NCI-H1105 treated with DMSO at 0.1 percent for 48 hours (cell line): Measurements from ENCODE around the gene EDEM3.

Experiments
- DNase-seq: peaks from one replicate; lab custom pipeline; 2025; lab: John Stamatoyannopoulos, UW

The EDEM3 gene

GRCh38 chr1:184669391-184669790 lies 85.3 kb downstream of the EDEM3 start:
- DNase-seq, result no peak

DNA sequence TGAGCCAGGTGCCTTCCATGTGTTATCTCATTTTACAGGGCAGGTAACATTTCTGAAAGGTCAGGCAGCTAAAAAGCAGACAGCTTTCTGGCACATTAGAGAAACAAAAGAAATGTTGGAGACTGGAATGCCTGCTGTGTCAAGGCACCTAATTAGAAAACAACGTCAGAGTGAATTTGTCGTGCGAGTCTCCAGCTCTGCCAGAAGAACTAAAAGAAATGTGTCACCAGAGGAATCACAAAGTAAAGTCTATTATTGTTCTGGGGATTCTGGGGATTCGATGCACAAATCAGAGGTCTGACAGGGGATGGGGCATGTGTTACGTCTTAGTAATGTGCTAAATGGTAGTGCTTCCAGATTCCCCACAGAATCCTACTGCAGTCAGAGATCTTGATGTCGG lies 89.3 kb downstream of the EDEM3 start:
- no peak for DNase-seq

GRCh38 chr1:184664661-184665060 lies 90.0 kb downstream of the EDEM3 start:
- no peak for DNase-seq

DNA sequence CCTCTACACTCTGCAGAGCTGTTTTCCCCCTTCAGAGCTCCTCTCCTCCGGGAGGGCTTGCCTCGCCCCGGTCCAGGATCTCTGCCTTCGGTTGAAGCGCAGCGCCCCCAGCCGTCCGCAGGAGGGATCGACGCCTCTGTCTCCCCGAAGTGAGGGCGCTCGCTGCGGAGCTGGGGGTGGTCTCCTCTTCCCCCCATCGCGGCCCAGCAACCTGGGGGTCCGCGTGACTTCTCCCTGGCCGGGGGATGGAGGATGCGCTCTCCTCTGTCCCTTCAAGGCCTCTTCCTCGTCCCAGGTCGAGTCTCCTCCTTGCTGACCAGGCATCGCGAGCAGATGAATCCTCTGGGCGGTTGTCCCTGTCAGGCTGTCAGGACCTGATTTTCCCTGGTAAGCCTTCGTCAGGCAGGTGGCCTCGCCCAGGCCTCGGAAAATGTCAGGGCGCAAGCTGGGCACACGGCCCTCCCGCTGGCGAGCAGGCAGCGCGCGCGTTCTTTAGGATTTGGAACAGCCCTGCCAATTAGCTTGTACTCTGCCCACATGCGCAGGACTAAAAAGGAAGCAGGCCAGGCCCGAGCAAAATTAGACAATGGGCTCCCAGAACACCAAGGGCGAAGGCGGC lies 90.5 kb downstream of the EDEM3 start:
- DNase-seq, result no peak

- no peak for DNase-seq
Observed at GRCh38 chr1:184661801-184662200, 92.9 kb downstream of the EDEM3 start.

DNA sequence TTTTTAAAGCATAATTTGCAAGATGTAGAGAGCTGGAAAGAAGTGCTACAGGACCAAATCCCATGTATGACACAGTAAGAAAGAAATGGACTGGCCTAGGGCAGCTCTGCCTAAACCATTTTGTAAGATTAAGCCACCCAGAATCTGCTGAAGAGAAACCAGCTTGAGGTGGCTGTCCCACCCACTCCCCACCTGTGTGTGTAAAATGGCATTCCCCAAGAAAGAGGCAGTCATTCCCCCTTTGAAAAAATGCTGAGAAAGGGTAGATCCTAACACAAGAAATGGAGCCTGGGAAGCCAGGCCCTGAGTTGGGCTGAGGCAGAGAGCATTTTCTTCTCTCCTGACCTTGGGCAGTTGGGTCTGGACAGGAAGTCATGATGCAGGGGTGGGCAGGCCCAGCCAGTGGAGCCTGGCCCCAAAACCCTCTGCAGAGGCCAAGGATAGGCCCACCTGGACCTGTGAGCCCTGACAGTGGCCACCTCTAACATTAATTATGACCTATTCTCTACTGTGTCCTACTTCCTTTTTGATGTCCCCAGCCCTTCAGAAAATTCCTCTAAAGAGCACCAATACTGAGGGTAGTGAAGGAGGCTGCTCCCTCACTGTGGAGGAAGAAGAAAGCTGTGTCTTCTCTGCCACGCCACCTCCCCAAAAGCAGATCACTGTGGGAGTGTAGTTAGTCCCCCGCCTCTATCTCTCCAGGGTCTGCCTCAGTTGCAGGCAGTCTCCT lies 94.0 kb downstream of the EDEM3 start:
- no peak for DNase-seq

GRCh38 chr1:184658055-184658454 lies 96.6 kb downstream of the EDEM3 start:
- DNase-seq, result no peak

- no peak for DNase-seq
Observed at GRCh38 chr1:184656221-184656620, 98.4 kb downstream of the EDEM3 start.

DNA sequence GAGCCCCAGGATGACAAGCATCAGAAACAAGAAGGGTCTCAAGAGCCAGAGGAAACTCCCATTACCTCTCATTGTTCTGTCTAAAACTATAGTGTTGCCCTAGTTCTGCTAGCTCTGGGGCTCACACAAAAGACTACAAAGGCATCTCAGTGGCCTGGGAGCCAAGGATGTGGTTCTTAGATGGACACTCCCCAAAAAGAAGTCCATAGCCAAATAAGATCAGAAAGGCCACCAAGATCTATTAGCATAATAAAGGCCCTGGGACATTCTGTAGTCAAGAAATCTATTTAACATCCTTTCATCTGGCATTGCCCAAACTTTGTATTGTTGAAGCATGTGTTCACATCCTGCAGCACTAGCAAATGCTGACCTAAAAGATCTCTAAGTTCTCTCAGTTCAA lies 99.5 kb downstream of the EDEM3 start:
- no peak for DNase-seq

DNA sequence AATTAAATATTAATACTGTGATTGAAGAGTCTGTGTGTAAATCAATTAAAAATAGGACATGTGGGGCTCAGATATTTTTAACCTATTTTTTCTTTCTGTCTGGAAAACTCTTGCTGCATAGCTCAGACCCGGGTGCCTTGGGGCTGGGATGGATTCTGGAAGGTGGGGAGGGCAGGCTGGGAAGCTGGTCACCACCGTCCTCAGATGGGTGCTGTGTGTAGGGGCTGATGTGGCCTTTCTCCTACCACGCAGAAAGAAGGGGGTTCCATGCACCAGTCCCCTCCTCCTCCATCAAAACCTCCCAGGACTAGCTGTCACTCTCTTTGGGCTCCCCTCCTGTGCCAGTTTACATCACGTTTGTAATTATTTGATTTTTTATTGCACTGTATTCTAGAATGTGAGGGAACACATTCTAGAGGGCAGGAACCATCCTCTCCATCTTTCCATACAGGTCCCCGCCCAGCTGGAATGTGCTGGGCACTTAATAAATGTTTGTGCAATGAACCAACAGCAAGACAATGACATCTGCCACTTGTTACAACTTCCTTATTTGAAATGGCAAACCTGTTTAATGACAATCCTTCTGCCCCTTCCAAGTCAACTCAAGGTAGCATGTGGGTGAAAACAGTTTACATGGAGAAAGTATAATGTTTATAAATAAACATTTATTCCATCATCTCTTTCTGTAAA lies 104.3 kb downstream of the EDEM3 start:
- no peak for DNase-seq

DNA sequence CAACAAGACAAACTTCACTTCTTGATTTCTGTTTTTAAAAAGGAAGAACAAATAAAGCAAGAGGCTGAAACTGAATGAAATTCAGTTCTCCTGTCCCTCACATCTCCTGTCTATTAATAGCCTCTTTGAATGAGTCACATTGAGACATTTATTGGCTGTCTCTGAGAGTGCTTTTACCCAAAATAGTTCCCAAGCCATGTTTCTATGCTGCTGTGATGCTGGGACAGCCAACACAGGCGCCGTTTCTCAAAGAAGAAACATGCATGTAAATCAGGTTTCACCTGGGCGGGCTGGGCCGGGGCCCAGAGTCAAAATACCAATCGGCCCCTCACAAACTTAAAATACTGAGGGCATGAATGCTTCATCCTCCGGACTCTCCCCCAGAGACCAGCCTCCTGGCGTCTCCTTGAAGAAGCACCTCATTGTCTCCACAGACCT lies 105.2 kb downstream of the EDEM3 start:
- no peak for DNase-seq

DNA sequence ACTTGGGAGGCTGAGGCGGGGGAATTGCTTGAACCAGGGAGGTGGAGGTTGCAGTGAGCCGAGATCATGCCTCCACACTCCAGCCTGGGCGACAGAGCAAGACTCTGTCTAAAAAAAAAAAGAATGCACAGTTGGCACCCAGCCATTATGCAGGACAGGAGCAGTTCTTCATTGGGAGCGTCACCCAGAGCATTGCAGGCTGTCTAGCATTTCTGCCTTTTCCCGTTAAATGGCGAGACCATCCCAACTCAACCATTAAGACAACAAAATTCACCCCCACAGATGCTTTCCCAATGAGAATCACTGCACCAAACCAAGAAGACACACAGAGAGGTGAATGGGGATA lies 105.8 kb downstream of the EDEM3 start:
- DNase-seq, result no peak

- DNase-seq, result no peak
Observed at GRCh38 chr1:184648160-184648855, 106.3 kb downstream of the EDEM3 start.

- DNase-seq, result no peak
Observed at GRCh38 chr1:184647471-184647870, 107.2 kb downstream of the EDEM3 start.

GRCh38 chr1:184646824-184647223 lies 107.8 kb downstream of the EDEM3 start:
- no peak for DNase-seq

DNA sequence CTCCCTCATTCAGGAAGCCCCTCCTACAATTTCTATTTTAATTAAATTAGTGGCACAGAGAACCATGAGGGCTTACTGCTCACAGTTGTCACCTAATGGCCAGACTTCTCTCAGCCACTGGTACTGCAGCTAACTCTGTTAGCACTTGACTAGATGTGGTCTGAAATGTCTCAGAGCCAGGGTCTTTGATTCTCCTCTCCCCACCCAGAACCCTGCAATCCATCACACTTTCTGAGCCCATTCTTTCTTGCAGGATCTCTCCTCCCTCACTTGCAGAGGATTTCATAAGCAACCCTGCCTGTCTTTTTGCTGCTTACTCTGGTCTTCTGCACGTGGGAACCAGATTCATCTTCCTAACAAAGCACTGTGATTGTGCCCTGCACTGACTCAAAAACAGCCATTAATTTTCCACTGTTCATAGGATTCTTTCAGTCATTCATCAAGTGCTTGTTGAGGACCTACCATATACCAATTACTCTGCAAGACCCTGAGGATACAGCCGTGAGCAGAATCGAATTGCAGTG lies 108.4 kb downstream of the EDEM3 start:
- DNase-seq, result no peak

- no peak for DNase-seq
Observed at GRCh38 chr1:184644771-184645170, 109.9 kb downstream of the EDEM3 start.

- DNase-seq, result no peak
Observed at GRCh38 chr1:184643661-184644060, 111.0 kb downstream of the EDEM3 start.

DNA sequence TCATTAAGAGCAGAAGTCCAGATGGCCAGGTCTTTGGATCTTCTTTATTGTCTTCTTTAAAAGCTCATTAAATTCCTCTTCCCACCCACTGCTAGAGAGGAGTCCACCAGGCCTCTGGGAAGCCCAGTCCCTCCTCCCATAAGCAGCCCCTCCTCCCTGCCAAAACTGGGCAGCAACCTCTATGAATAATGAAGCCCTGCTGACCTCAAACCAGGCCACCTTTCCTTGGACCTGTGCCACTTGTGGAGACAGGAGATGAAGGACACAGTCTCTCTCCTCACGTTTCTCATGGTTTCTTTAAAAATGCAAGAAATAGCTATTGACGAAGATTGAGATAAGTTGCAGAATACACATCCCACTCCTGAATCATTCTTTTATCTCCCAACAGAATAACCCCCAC lies 112.8 kb downstream of the EDEM3 start:
- DNase-seq, result no peak

- no peak for DNase-seq
Observed at GRCh38 chr1:184640505-184640904, 114.2 kb downstream of the EDEM3 start.
